Esophagus muscularis mucosa (tissue), 4 donors: Measurements from ENCODE around the gene YTHDC2. TPM values are rescaled to one million over a fixed set of nuclear protein-coding genes. Genes with fewer than 3 reads are reported as not detected.

ENCODE experiments used
- DNase-seq: peaks from one replicate; pipeline ENCODE4 v3.0.0-alpha.2; 2017; ENCODE audit errors: extremely low spot score
- H3K27ac ChIP-seq, 4 donors: fragments of 200-600 bp; sonication (generic); replicated peaks in 1 of 4; 1 replicate in 3 of 4; 2 replicates in 1 of 4; pipeline ENCODE4 v1.5.1; 2016 to 2019; ENCODE audit warnings: mild to moderate bottlenecking in 1 of 4
- H3K27me3 ChIP-seq, 4 donors: fragments of 200-600 bp; sonication (generic); one replicate each; pipeline versions ENCODE4 v1.5.1 to v1.6.0; 2016 to 2019
- H3K36me3 ChIP-seq, 4 donors: fragments of 200-600 bp; sonication (generic); one replicate each; pipeline ENCODE4 v1.5.1; 2016 to 2019
- H3K4me1 ChIP-seq, 4 donors: fragments of 200-600 bp; sonication (generic); one replicate each; pipeline ENCODE4 v1.5.1; 2016 to 2019
- H3K4me3 ChIP-seq, 4 donors: fragments of 200-600 bp; sonication (generic); 1 replicate in 2 of 4; 2 replicates in 2 of 4; pipeline ENCODE4 v1.5.1; 2016 to 2019; ENCODE audit warnings: mild to moderate bottlenecking in 4 of 4, moderate library complexity in 1 of 4
- H3K9me3 ChIP-seq, 4 donors: fragments of 200-600 bp; sonication (generic); 1 replicate in 3 of 4; 2 replicates in 1 of 4; pipeline ENCODE4 v1.5.1; 2016 to 2019
- EP300 ChIP-seq: sonication (generic); formaldehyde crosslinking; IDR thresholded peaks from one replicate; pipeline ENCODE4 v1.6.1; 2017; ENCODE audit warnings: antibody characterized with exemption
- POLR2A ChIP-seq: fragments of 450-650 bp; IDR thresholded peaks from one replicate; pipeline ENCODE4 v1.6.1; 2017; ENCODE audit warnings: antibody characterized with exemption, moderate library complexity, mild to moderate bottlenecking, low read depth
- POLR2AphosphoS5 ChIP-seq, 2 donors: sonication (generic); formaldehyde crosslinking; IDR thresholded peaks; one replicate each; pipeline ENCODE4 v1.6.1; 2017; ENCODE audit warnings: antibody characterized with exemption in 2 of 2
- WGBS: methylation state at CpG from one replicate; pipeline ENCODE4 v1.1.5; 2018; 5-methylcytosine and 5-hydroxymethylcytosine counted together
- intact Hi-C: fragments of 100-400 bp; cut with DNase I; formaldehyde crosslinking; loops from one replicate; pipeline ENCODE4 v1.15.1; 2023
- total RNA-seq, 4 donors: library from RNA; depleted of rRNA; stranded (reverse); fragments of >200 nt; gene quantifications; one replicate each; pipeline versions ENCODE4 v1.1.0 to v1.2.1, GENCODE V29; 2016
- TF ChIP-seq, protein P1 (sequence below), 3 experiments: fragments of 200-600 bp in 2 of 3; fragments of 450-650 bp in 1 of 3; sonication (generic) in 2 of 3; IDR thresholded peaks; one replicate each; pipeline ENCODE4 v1.5.1; 2017 to 2019; ENCODE audit warnings: antibody characterized with exemption in 3 of 3, mild to moderate bottlenecking in 2 of 3, moderate library complexity in 1 of 3

YTHDC2 gene
- total RNA-seq, 4 donors from 2014 or later, result 9.3 to 32.0 (median 15.8) TPM

DNA sequence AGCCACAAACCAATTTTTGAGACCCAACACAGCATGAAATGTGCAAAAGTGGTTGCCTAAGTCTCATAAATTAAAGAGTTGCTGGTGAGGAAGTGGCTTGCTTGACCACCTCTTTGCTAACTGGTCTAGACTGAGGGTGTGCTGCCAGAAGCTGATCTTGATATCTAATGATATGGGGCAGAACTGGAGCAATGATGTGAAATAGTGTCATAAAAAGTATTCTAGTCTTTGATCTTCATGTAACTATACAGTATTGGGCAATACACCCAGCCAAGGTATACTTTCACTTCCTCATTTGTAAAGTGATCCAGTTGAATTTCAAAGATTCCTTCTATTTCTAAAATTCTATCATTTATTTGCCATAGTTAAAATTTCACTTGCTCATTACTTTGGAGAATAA lies 5.9 kb upstream of the YTHDC2 start:
- H3K4me1 ChIP-seq, result no peaks in the 10 kb centered on the region
- no peak overlapping the region for H3K4me3 ChIP-seq
- H3K27me3 ChIP-seq, result peaks cover 0 to 15% (median 0%) of the 10 kb centered on the region in 4 donors
- no peak overlapping the region for H3K27ac ChIP-seq
- no peak for DNase-seq
- H3K36me3 ChIP-seq, result no peaks in the 10 kb centered on the region
- intact Hi-C loops, result no loop called here
- H3K9me3 ChIP-seq, result no peaks in the 10 kb centered on the region
- TF ChIP-seq, protein P1, sequence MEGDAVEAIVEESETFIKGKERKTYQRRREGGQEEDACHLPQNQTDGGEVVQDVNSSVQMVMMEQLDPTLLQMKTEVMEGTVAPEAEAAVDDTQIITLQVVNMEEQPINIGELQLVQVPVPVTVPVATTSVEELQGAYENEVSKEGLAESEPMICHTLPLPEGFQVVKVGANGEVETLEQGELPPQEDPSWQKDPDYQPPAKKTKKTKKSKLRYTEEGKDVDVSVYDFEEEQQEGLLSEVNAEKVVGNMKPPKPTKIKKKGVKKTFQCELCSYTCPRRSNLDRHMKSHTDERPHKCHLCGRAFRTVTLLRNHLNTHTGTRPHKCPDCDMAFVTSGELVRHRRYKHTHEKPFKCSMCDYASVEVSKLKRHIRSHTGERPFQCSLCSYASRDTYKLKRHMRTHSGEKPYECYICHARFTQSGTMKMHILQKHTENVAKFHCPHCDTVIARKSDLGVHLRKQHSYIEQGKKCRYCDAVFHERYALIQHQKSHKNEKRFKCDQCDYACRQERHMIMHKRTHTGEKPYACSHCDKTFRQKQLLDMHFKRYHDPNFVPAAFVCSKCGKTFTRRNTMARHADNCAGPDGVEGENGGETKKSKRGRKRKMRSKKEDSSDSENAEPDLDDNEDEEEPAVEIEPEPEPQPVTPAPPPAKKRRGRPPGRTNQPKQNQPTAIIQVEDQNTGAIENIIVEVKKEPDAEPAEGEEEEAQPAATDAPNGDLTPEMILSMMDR (IDR thresholded peaks at IDR 0.05), result no peak
- no peak for TF ChIP-seq POLR2A

DNA sequence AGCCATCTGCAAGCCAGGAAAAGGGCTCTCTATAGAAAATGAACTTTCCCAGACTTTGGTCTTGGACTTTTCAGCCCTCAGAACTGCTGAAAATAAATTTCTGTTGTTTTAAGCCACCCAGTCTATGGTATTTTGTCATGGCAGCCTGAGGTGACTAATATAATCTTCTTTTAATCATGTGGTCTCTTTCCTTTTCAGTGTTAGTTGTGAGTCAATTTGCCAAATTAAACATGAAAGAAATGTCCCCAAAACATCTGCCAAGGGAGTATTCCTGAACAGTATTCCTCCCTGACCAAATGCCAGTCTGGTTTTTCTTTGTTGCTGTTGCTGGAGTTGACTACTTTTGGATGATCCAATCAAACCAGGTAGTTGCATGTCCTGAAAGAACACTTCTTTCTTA lies 4.7 kb upstream of the YTHDC2 start:
- peaks cover 0 to 15% (median 0%) of the 10 kb centered on the region in 4 donors for H3K27me3 ChIP-seq
- TF ChIP-seq EP300 (no peak), POLR2A (no peak), POLR2AphosphoS5 (IDR thresholded peaks at IDR 0.05) (no peak)
- TF ChIP-seq, protein P1 (IDR thresholded peaks at IDR 0.05), result no peak
- no peak overlapping the region for H3K27ac ChIP-seq
- peaks cover 3 to 6% (median 4%) of the 10 kb centered on the region in 4 donors for H3K4me1 ChIP-seq
- H3K9me3 ChIP-seq, result no peaks in the 10 kb centered on the region
- intact Hi-C loops, result no loop called here
- H3K4me3 ChIP-seq, result no peak overlapping the region
- DNase-seq, result no peak
- no peaks in the 10 kb centered on the region for H3K36me3 ChIP-seq

DNA sequence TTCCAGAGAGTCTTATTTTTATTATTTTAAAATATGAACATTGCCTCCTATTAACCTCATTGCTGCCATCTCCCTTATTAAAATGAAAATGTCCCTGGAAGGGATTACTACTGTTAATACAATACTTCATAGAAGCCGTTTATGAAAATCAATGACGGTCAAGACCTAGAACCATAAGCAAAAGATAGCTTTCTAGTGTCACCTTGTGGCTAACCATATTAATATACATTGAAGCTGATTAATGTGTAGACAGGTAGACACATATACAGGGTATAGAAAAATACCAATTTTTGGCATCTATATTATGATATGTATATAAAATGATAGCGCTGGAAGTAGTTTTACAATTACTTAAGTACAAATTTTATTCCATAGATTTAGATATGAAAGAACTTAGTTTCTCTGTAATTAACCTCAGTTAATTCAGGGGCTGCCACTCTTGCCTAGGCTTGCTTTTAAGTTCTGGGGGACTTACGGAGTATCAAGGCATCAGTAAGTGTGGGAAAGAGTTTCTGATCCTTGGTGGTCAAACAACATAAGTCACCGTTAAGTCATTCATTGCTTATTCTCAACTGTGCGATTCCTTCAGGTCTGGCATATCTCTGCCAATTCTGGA lies 2.5 kb upstream of the YTHDC2 start:
- intact Hi-C loops, result loop anchor here (5.0 kb wide), 2 partner anchors 134 to 514 kb away; no protein-coding TSS in a partner anchor

DNA sequence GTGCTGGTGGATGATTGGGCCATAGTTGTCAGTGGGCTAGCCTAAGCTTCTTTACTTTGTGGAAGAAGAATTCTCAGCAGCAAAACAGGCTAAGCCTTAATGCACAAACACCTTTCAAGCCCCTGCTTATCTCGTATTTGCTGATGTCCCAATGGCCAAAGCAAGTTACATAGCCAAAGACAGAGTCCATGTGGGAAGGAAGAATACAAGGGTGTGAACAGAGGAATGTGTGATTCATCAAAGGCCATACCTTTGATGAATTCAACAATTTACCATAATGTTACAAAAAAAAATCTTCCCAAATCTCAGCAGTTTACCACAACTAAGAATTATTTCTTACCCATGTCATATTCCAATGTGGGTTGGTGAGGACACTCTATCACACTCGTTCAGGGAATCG lies 1.2 kb upstream of the YTHDC2 start:
- no peak overlapping the region for H3K4me3 ChIP-seq
- intact Hi-C loops, result loop anchor here (5.0 kb wide), 2 partner anchors 135 to 515 kb away; no protein-coding TSS in a partner anchor
- peaks cover 0 to 5% (median 0%) of the 10 kb centered on the region in 4 donors for H3K27me3 ChIP-seq
- peaks cover 10 to 31% (median 30%) of the 10 kb centered on the region in 4 donors for H3K4me1 ChIP-seq
- H3K9me3 ChIP-seq, result no peaks in the 10 kb centered on the region
- no peak for DNase-seq
- whole genome bisulfite sequencing, result 97% methylated on average over 3 of the region's 3 CpGs
- TF ChIP-seq POLR2A (no peak), EP300 (no peak), POLR2AphosphoS5 (IDR thresholded peaks at IDR 0.05) (no peak)
- TF ChIP-seq, protein P1 (IDR thresholded peaks at IDR 0.05), result no peak
- peaks cover 0 to 3% (median 1%) of the 10 kb centered on the region in 4 donors for H3K36me3 ChIP-seq
- no peak overlapping the region for H3K27ac ChIP-seq

More for the DNA sequence above, 2.5 kb upstream of the YTHDC2 start:
- 55% methylated on average over 6 of the region's 6 CpGs for WGBS
- H3K36me3 ChIP-seq, result peaks cover 0 to 3% (median 0%) of the 10 kb centered on the region in 4 donors
- DNase-seq, result no peak
- no peak overlapping the region for H3K27ac ChIP-seq
- no peak for TF ChIP-seq POLR2A
- TF ChIP-seq, protein P1 (IDR thresholded peaks at IDR 0.05), result peak; percentile 24 to 32 (median 25)
- H3K4me3 ChIP-seq, result no peak overlapping the region
- peaks cover 10 to 23% (median 21%) of the 10 kb centered on the region in 4 donors for H3K4me1 ChIP-seq
- peaks cover 0 to 15% (median 0%) of the 10 kb centered on the region in 4 donors for H3K27me3 ChIP-seq
- no peaks in the 10 kb centered on the region for H3K9me3 ChIP-seq

DNA sequence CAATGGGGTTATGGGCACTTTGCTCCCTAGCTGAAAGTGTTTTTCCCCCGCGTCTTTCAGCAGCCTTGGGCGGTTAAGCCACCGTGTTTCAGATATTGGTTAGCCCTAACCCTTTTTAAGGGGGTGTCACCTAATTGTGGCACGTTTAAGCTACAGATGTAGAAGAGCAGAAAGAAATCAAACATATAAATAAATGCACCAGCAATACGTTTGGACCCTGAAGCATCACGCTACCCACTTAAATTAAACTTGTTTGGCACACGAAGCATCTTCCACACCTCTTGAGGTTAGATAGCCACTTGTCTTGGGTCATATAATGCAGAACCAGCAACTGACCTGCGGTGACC lies 768 bp downstream of the YTHDC2 start:
- 21% methylated on average over 5 of the region's 9 CpGs for WGBS
- TF ChIP-seq, protein P1 (IDR thresholded peaks at IDR 0.05), result no peak
- TF ChIP-seq EP300, result no peak
- TF ChIP-seq POLR2A, result no peak
- no peak for TF ChIP-seq POLR2AphosphoS5 (IDR thresholded peaks at IDR 0.05)
- intact Hi-C loops, result loop anchor here (5.0 kb wide), 2 partner anchors 137 to 517 kb away; no protein-coding TSS in a partner anchor
- DNase-seq, result no peak
- Histone ChIP-seq H3K4me3 (peak overlapping the region; percentile 74 to 88 (median 77)), H3K27ac (peak overlapping the region; percentile 92 to 95 (median 94)), H3K9me3 (no peaks in the 10 kb centered on the region), H3K4me1 (peaks cover 10 to 31% (median 31%) of the 10 kb centered on the region in 4 donors), H3K36me3 (peaks cover 0 to 13% (median 6%) of the 10 kb centered on the region in 4 donors), H3K27me3 (no peaks in the 10 kb centered on the region)
